SK-N-MC (cell line): Measurements from ENCODE around the gene AGBL1.

ENCODE experiments used
- EZH2 ChIP-seq: fragments of 200-600 bp; sonication (generic); IDR thresholded peaks from one replicate; pipeline ENCODE4 v1.6.1; 2017; ENCODE audit warnings: antibody characterized with exemption
- FOXP2 ChIP-seq: optimal IDR thresholded peaks from 2 replicates; pipeline ENCODE3; 2011; ENCODE audit warnings: mild to moderate bottlenecking, moderate library complexity; ENCODE audit not compliant: insufficient read depth; ENCODE audit errors: extremely low read length, control extremely low read depth
- POLR2AphosphoS5 ChIP-seq: IDR thresholded peaks from 2 replicates; pipeline ENCODE4 v1.6.1; 2012; ENCODE audit warnings: mild to moderate bottlenecking, low read depth, low read length, borderline replicate concordance

DNA sequence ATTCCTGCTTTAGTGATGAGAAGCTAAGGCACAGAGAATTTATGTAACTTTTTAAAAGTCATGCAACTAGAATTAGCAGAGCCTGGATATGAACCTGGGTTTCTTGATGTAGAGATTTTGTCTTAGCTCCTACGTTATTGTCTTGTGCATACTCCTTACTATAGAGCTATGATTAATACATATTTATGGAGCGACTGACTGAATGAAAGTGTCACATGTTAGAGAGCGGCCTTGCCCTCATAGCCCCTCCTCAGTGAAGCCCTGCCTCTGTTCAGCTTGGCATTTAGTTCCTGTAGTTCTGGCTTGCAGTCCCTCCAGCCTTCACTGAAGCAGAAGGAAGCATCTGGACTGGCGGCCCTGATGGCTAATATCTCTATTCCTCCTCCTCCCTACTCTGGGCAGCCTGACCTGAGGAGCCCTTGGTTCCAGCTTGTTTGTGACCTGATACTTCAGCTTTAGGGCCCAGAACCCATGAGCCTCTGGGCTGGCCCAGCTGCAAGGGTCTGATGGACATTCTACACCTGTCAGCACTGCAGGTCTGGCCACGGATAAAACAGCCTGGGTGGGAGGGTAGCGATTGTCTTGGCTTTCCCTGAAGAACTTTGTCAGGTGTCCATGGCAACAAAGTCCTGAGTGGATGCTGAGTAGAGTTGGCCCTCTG lies 13.4 kb upstream of the AGBL1 start:
- TF ChIP-seq POLR2AphosphoS5 (no peak), EZH2 (no peak), FOXP2 (no peak)
